HEK293 (cell line): ENCODE data around the gene NKX1-1.

Source experiments
- CTCF ChIA-PET: fragments of 350-600 bp; formaldehyde crosslinking; extraction: SDS; loops from one replicate; lab custom pipeline; 2021; ENCODE audit warnings: antibody characterized with exemption; lab: Yijun Ruan, JAX
- POLR2A ChIA-PET: fragments of 300-600 bp; formaldehyde crosslinking; extraction: SDS; loops from one replicate; lab custom pipeline; 2020; ENCODE audit warnings: antibody characterized with exemption, inconsistent platforms; lab: Yijun Ruan, JAX
- H3K27ac ChIP-seq: fragments of 200-500 bp; sonication (Bioruptor generic); 2 replicates; pipeline ENCODE4 v1.5.1; 2014; ENCODE audit warnings: low read depth, low read length, control low read depth, inconsistent platforms; ENCODE audit errors: extremely low read depth
- H3K36me3 ChIP-seq, 2 experiments: fragments of 200-500 bp in 1 of 2; sonication (Bioruptor generic) in 1 of 2; 1 replicate in 1 of 2; 2 replicates in 1 of 2; pipeline ENCODE4 v1.5.1; 2014 to 2017; ENCODE audit warnings: inconsistent platforms in 2 of 2, low read length in 2 of 2; ENCODE audit not compliant: control insufficient read depth in 2 of 2, insufficient read depth in 1 of 2
- H3K4me1 ChIP-seq: fragments of 200-500 bp; sonication (Bioruptor generic); 2 replicates; pipeline ENCODE4 v1.5.1; 2014; ENCODE audit warnings: mild to moderate bottlenecking, low read length, inconsistent platforms; ENCODE audit not compliant: control insufficient read depth, insufficient read depth
- H3K4me3 ChIP-seq: 2 replicates; pipeline ENCODE4 v1.5.1; 2011; ENCODE audit warnings: low read depth, mild to moderate bottlenecking, control low read depth, low read length, moderate library complexity
- H3K9me3 ChIP-seq: fragments of 200-500 bp; sonication (Bioruptor generic); 2 replicates; pipeline ENCODE4 v1.5.1; 2014; ENCODE audit warnings: low read depth, low read length, inconsistent platforms; ENCODE audit not compliant: control insufficient read depth, insufficient read depth
- BCL11B ChIP-seq: fragments of 450-650 bp; formaldehyde crosslinking; IDR thresholded peaks from 2 replicates; pipeline ENCODE4 v1.5.1; 2016; ENCODE audit warnings: low read depth, missing biosample characterization, missing genetic modification characterization
- GFI1B ChIP-seq: fragments of 450-650 bp; formaldehyde crosslinking; IDR thresholded peaks from 2 replicates; pipeline ENCODE4 v1.5.1; 2016; ENCODE audit warnings: missing biosample characterization, missing genetic modification characterization
- GLI2 ChIP-seq: fragments of 450-650 bp; formaldehyde crosslinking; IDR thresholded peaks from 2 replicates; pipeline ENCODE4; 2017; ENCODE audit warnings: missing biosample characterization, missing genetic modification characterization, low read depth, borderline replicate concordance
- INSM2 ChIP-seq: fragments of 450-650 bp; formaldehyde crosslinking; IDR thresholded peaks from 2 replicates; pipeline ENCODE4 v1.5.1; 2016; ENCODE audit warnings: missing biosample characterization, missing genetic modification characterization
- OVOL3 ChIP-seq: fragments of 450-650 bp; formaldehyde crosslinking; IDR thresholded peaks from 2 replicates; pipeline ENCODE4 v1.5.1; 2016; ENCODE audit warnings: missing biosample characterization, missing genetic modification characterization
- PRDM4 ChIP-seq: fragments of 450-650 bp; formaldehyde crosslinking; IDR thresholded peaks from 2 replicates; pipeline ENCODE4 v1.5.1; 2017; ENCODE audit warnings: missing biosample characterization, missing genetic modification characterization
- ZBTB7A ChIP-seq: fragments of 450-650 bp; formaldehyde crosslinking; IDR thresholded peaks from 2 replicates; pipeline ENCODE4 v1.5.1; 2016; ENCODE audit warnings: low read depth, missing biosample characterization, missing genetic modification characterization
- ZNF112 ChIP-seq: fragments of 450-650 bp; formaldehyde crosslinking; IDR thresholded peaks from 2 replicates; pipeline ENCODE4 v1.5.0; 2017; ENCODE audit warnings: missing biosample characterization, missing genetic modification characterization
- ZNF114 ChIP-seq: fragments of 450-650 bp; formaldehyde crosslinking; IDR thresholded peaks from 2 replicates; pipeline ENCODE4 v1.5.0; 2017; ENCODE audit warnings: missing biosample characterization, missing genetic modification characterization
- ZNF132 ChIP-seq: fragments of 450-650 bp; formaldehyde crosslinking; IDR thresholded peaks from 2 replicates; pipeline ENCODE4 v1.5.1; 2017; ENCODE audit warnings: missing biosample characterization, missing genetic modification characterization, borderline replicate concordance
- ZNF133 ChIP-seq: fragments of 450-650 bp; formaldehyde crosslinking; IDR thresholded peaks from 2 replicates; pipeline ENCODE4 v1.5.1; 2016; ENCODE audit warnings: missing biosample characterization, missing genetic modification characterization
- ZNF140 ChIP-seq: fragments of 450-650 bp; formaldehyde crosslinking; IDR thresholded peaks from 2 replicates; pipeline ENCODE4 v1.5.1; 2016; ENCODE audit warnings: missing biosample characterization, missing genetic modification characterization
- ZNF155 ChIP-seq: fragments of 450-650 bp; formaldehyde crosslinking; IDR thresholded peaks from 2 replicates; pipeline ENCODE4 v1.5.1; 2016; ENCODE audit warnings: missing biosample characterization, missing genetic modification characterization
- ZNF157 ChIP-seq: fragments of 450-650 bp; formaldehyde crosslinking; IDR thresholded peaks from 2 replicates; pipeline ENCODE4 v1.5.1; 2016; ENCODE audit warnings: missing biosample characterization, missing genetic modification characterization
- ZNF184 ChIP-seq: fragments of 450-650 bp; IDR thresholded peaks from 2 replicates; pipeline ENCODE4 v1.5.1; 2018; ENCODE audit warnings: missing biosample characterization, mild to moderate bottlenecking, missing genetic modification characterization
- ZNF202 ChIP-seq: fragments of 450-650 bp; formaldehyde crosslinking; IDR thresholded peaks from 2 replicates; pipeline ENCODE4 v1.5.1; 2016; ENCODE audit warnings: missing biosample characterization, missing genetic modification characterization, borderline replicate concordance
- ZNF211 ChIP-seq: fragments of 450-650 bp; formaldehyde crosslinking; IDR thresholded peaks from 2 replicates; pipeline ENCODE4 v1.5.1; 2016; ENCODE audit warnings: low read depth, missing biosample characterization, missing genetic modification characterization
- ZNF391 ChIP-seq: fragments of 450-650 bp; formaldehyde crosslinking; IDR thresholded peaks from 2 replicates; pipeline ENCODE4 v1.5.1; 2016; ENCODE audit warnings: low read depth, missing biosample characterization, missing genetic modification characterization, borderline replicate concordance
- ZNF513 ChIP-seq: fragments of 450-650 bp; IDR thresholded peaks from 2 replicates; pipeline ENCODE4 v1.5.1; 2018; ENCODE audit warnings: missing biosample characterization, missing genetic modification characterization
- ZNF514 ChIP-seq: fragments of 450-650 bp; formaldehyde crosslinking; IDR thresholded peaks from 2 replicates; pipeline ENCODE4 v1.5.1; 2016; ENCODE audit warnings: missing biosample characterization, missing genetic modification characterization
- ZNF544 ChIP-seq: fragments of 450-650 bp; formaldehyde crosslinking; IDR thresholded peaks from 2 replicates; pipeline ENCODE4 v1.5.0; 2017; ENCODE audit warnings: missing biosample characterization, missing genetic modification characterization
- ZNF548 ChIP-seq: fragments of 450-650 bp; formaldehyde crosslinking; IDR thresholded peaks from 2 replicates; pipeline ENCODE4 v1.5.1; 2016; ENCODE audit warnings: missing biosample characterization, missing genetic modification characterization
- ZNF629 ChIP-seq: fragments of 450-650 bp; formaldehyde crosslinking; IDR thresholded peaks from 2 replicates; pipeline ENCODE4 v1.5.1; 2017; ENCODE audit warnings: missing biosample characterization, missing genetic modification characterization
- ZNF654 ChIP-seq: fragments of 450-650 bp; formaldehyde crosslinking; IDR thresholded peaks from 2 replicates; pipeline ENCODE4 v1.5.1; 2016; ENCODE audit warnings: low read depth, missing biosample characterization, missing genetic modification characterization
- ZNF707 ChIP-seq: fragments of 450-650 bp; formaldehyde crosslinking; IDR thresholded peaks from 2 replicates; pipeline ENCODE4 v1.5.1; 2016; ENCODE audit warnings: missing biosample characterization, missing genetic modification characterization
- TF ChIP-seq, protein P1 (sequence below): fragments of 450-650 bp; formaldehyde crosslinking; IDR thresholded peaks from 2 replicates; pipeline ENCODE4 v1.5.1; 2016; ENCODE audit warnings: missing biosample characterization, missing genetic modification characterization, low read depth
- TF ChIP-seq, protein P2 (sequence below): fragments of 450-650 bp; formaldehyde crosslinking; IDR thresholded peaks from 2 replicates; pipeline ENCODE4 v1.5.1; 2016; ENCODE audit warnings: missing biosample characterization, missing genetic modification characterization

NKX1-1 gene

GRCh38 chr4:1413687-1414479 is 7.6 kb upstream of the NKX1-1 start:
- Histone ChIP-seq H3K4me1 (no peaks in the 10 kb centered on the region), H3K4me3 (no peak overlapping the region), H3K27ac (no peak overlapping the region), H3K9me3 (no peaks in the 10 kb centered on the region), H3K36me3 (no peaks in the 10 kb centered on the region)
- CTCF ChIA-PET: no interaction called here
- POLR2A ChIA-PET: no interaction called here
- no peak for TF ChIP-seq ZNF202 (tag by site-specific recombination)
- no peak for TF ChIP-seq ZNF112 (tag by site-specific recombination)
- TF ChIP-seq, protein P1, sequence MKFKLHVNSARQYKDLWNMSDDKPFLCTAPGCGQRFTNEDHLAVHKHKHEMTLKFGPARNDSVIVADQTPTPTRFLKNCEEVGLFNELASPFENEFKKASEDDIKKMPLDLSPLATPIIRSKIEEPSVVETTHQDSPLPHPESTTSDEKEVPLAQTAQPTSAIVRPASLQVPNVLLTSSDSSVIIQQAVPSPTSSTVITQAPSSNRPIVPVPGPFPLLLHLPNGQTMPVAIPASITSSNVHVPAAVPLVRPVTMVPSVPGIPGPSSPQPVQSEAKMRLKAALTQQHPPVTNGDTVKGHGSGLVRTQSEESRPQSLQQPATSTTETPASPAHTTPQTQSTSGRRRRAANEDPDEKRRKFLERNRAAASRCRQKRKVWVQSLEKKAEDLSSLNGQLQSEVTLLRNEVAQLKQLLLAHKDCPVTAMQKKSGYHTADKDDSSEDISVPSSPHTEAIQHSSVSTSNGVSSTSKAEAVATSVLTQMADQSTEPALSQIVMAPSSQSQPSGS (tag by site-specific recombination): no peak
- no peak for TF ChIP-seq ZNF155 (tag by site-specific recombination)
- TF ChIP-seq ZNF629: no peak
- TF ChIP-seq ZNF548: no peak
- no peak for TF ChIP-seq ZNF513 (tag by site-specific recombination)
- no peak for TF ChIP-seq ZNF132
- no peak for TF ChIP-seq ZNF184 (tag by site-specific recombination)
- TF ChIP-seq, protein P2, sequence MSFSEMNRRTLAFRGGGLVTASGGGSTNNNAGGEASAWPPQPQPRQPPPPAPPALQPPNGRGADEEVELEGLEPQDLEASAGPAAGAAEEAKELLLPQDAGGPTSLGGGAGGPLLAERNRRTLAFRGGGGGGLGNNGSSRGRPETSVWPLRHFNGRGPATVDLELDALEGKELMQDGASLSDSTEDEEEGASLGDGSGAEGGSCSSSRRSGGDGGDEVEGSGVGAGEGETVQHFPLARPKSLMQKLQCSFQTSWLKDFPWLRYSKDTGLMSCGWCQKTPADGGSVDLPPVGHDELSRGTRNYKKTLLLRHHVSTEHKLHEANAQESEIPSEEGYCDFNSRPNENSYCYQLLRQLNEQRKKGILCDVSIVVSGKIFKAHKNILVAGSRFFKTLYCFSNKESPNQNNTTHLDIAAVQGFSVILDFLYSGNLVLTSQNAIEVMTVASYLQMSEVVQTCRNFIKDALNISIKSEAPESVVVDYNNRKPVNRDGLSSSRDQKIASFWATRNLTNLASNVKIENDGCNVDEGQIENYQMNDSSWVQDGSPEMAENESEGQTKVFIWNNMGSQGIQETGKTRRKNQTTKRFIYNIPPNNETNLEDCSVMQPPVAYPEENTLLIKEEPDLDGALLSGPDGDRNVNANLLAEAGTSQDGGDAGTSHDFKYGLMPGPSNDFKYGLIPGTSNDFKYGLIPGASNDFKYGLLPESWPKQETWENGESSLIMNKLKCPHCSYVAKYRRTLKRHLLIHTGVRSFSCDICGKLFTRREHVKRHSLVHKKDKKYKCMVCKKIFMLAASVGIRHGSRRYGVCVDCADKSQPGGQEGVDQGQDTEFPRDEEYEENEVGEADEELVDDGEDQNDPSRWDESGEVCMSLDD (tag by site-specific recombination): no peak
- no peak for TF ChIP-seq ZNF391 (tag by site-specific recombination)
- no peak for TF ChIP-seq ZNF157
- no peak for TF ChIP-seq ZNF211
- no peak for TF ChIP-seq ZNF544 (tag by site-specific recombination)
- no peak for TF ChIP-seq ZBTB7A
- no peak for TF ChIP-seq PRDM4 (tag by site-specific recombination)

DNA sequence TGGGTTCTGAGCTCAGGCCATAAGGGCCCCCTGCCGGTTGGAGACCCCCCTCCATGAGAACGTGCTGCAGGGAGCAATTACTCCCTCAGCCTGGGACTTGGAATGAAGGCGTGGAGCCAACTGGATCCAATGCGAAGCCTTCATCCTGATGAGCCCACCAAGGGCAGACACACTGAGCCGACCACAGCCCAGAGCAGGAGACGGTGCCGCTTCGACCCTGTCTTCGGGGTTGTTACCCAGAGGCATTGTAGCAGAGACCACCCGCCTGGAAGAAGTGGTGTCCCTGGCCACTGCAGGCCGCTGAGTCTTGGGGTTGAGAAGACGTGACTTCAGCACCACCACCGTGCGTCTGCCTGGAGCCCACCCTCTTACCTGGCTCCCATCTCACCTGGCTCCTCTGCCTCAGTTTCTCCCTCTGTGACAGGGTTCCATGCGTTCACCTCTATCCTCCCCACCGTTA is 7.0 kb upstream of the NKX1-1 start:
- ChIA-PET CTCF (no interaction called here), POLR2A (no interaction called here)
- Histone ChIP-seq H3K4me1 (no peaks in the 10 kb centered on the region), H3K36me3 (no peaks in the 10 kb centered on the region), H3K27ac (no peak overlapping the region), H3K9me3 (no peaks in the 10 kb centered on the region), H3K4me3 (no peak overlapping the region)
- TF ChIP-seq ZNF133 (tag by site-specific recombination) (no peak), INSM2 (tag by site-specific recombination) (no peak), ZNF114 (tag by site-specific recombination) (no peak), ZNF707 (no peak), OVOL3 (tag by site-specific recombination) (no peak), ZNF514 (no peak), GLI2 (tag by site-specific recombination) (no peak), ZNF140 (tag by site-specific recombination) (no peak), BCL11B (tag by site-specific recombination) (no peak), ZNF654 (tag by site-specific recombination) (no peak), GFI1B (tag by site-specific recombination) (no peak), ZNF548 (no peak)
